H9 (cell line): Measurements from ENCODE around the gene ROBO1. TPM values are rescaled to one million over a fixed set of nuclear protein-coding genes. Genes with fewer than 3 reads are reported as not detected.

ENCODE experiments used
- DNase-seq: peaks from one replicate; pipeline ENCODE4 v3.0.0-alpha.2; 2017
- H2AFZ ChIP-seq: one replicate; pipeline ENCODE4 v1.6.1; 2013; ENCODE audit warnings: mild to moderate bottlenecking, low read length, control low read depth, moderate library complexity
- H2AK5ac ChIP-seq: 2 replicates; pipeline ENCODE4 v1.6.1; 2013; ENCODE audit warnings: low read length, control low read depth, mixed read lengths; ENCODE audit not compliant: insufficient read length
- H2BK120ac ChIP-seq: one replicate; pipeline ENCODE4 v1.6.1; 2013; ENCODE audit warnings: low read depth, mild to moderate bottlenecking, low read length, control low read depth, inconsistent platforms; ENCODE audit not compliant: poor library complexity, severe bottlenecking
- H2BK12ac ChIP-seq: 2 replicates; pipeline ENCODE4 v1.6.1; 2013; ENCODE audit warnings: low read length, control low read depth, mixed read lengths, low read depth; ENCODE audit not compliant: insufficient read length
- H2BK15ac ChIP-seq: 2 replicates; pipeline ENCODE4 v1.6.1; 2013; ENCODE audit warnings: low read depth, low read length, control low read depth
- H2BK20ac ChIP-seq: one replicate; pipeline ENCODE4 v1.6.1; 2013; ENCODE audit warnings: low read depth, mild to moderate bottlenecking, low read length, control low read depth, inconsistent platforms; ENCODE audit not compliant: poor library complexity, severe bottlenecking
- H2BK5ac ChIP-seq: 2 replicates; pipeline ENCODE4 v1.6.1; 2013; ENCODE audit warnings: low read length, control low read depth, mixed read lengths; ENCODE audit not compliant: insufficient read length
- H3K14ac ChIP-seq: 2 replicates; pipeline ENCODE4 v1.6.1; 2013; ENCODE audit warnings: low read length, control low read depth; ENCODE audit not compliant: insufficient read depth
- H3K18ac ChIP-seq: 2 replicates; pipeline ENCODE4 v1.6.1; 2013; ENCODE audit warnings: low read depth, mild to moderate bottlenecking, mixed read lengths, low read length, control low read depth; ENCODE audit not compliant: insufficient read length
- H3K23ac ChIP-seq: 2 replicates; pipeline ENCODE4 v1.6.1; 2013; ENCODE audit warnings: low read length, control low read depth, mixed read lengths, low read depth; ENCODE audit not compliant: insufficient read length
- H3K23me2 ChIP-seq: 2 replicates; pipeline ENCODE4 v1.6.1; 2013; ENCODE audit warnings: low read depth, mild to moderate bottlenecking, mixed read lengths, low read length, control low read depth; ENCODE audit not compliant: insufficient read length, poor library complexity, severe bottlenecking
- H3K27ac ChIP-seq: 2 replicates; pipeline ENCODE4 v1.5.1; 2013; ENCODE audit warnings: low read length, control low read depth, mixed read lengths, low read depth; ENCODE audit not compliant: insufficient read length
- H3K27me3 ChIP-seq: 2 replicates; pipeline ENCODE4 v1.6.1; 2013; ENCODE audit warnings: low read length, control low read depth, inconsistent platforms; ENCODE audit not compliant: insufficient read depth
- H3K4ac ChIP-seq: 2 replicates; pipeline ENCODE4 v1.6.1; 2013; ENCODE audit warnings: low read depth, mild to moderate bottlenecking, control low read depth, inconsistent platforms, low read length, moderate library complexity
- H3K4me1 ChIP-seq: 2 replicates; pipeline ENCODE4 v1.6.1; 2013; ENCODE audit warnings: low read length, control low read depth, inconsistent platforms; ENCODE audit not compliant: insufficient read depth
- H3K4me2 ChIP-seq: 2 replicates; pipeline ENCODE4 v1.6.1; 2013; ENCODE audit warnings: low read length, control low read depth, mixed read lengths; ENCODE audit not compliant: insufficient read length, insufficient read depth
- H3K56ac ChIP-seq: 2 replicates; pipeline ENCODE4 v1.6.1; 2013; ENCODE audit warnings: low read depth, mild to moderate bottlenecking, mixed read lengths, low read length, control low read depth; ENCODE audit not compliant: insufficient read length
- H3K79me1 ChIP-seq: 2 replicates; pipeline ENCODE4 v1.6.1; 2013; ENCODE audit warnings: low read depth, mild to moderate bottlenecking, moderate library complexity, low read length, control low read depth, inconsistent platforms; ENCODE audit not compliant: insufficient read depth, poor library complexity, severe bottlenecking
- H3K79me2 ChIP-seq: 2 replicates; pipeline ENCODE4 v1.6.1; 2013; ENCODE audit warnings: low read length, control low read depth, inconsistent platforms; ENCODE audit not compliant: insufficient read depth
- H3K9ac ChIP-seq: 2 replicates; pipeline ENCODE4 v1.6.1; 2013; ENCODE audit warnings: low read length, control low read depth, mixed read lengths; ENCODE audit not compliant: insufficient read length; ENCODE audit errors: extremely low read depth
- H3K9me3 ChIP-seq: one replicate; pipeline ENCODE4 v1.6.1; 2013; ENCODE audit warnings: low read depth, low read length, inconsistent platforms; ENCODE audit not compliant: control insufficient read depth
- H3T11ph ChIP-seq: one replicate; pipeline ENCODE4 v1.6.1; 2013; ENCODE audit warnings: mild to moderate bottlenecking, low read length, control low read depth, inconsistent platforms
- H4K20me1 ChIP-seq: one replicate; pipeline ENCODE4 v1.6.1; 2013; ENCODE audit not compliant: control insufficient read depth, insufficient read length, insufficient read depth
- H4K5ac ChIP-seq: 2 replicates; pipeline ENCODE4 v1.6.1; 2013; ENCODE audit warnings: low read depth, mild to moderate bottlenecking, mixed read lengths, low read length, control low read depth; ENCODE audit not compliant: insufficient read length
- H4K8ac ChIP-seq: replicated peaks from 2 replicates; pipeline ENCODE4 v1.6.1; 2013; ENCODE audit warnings: low read length, control low read depth, mixed read lengths, low read depth; ENCODE audit not compliant: insufficient read length
- H4K91ac ChIP-seq: 2 replicates; pipeline ENCODE4 v1.6.1; 2013; ENCODE audit warnings: low read depth, mild to moderate bottlenecking, moderate library complexity, mixed read lengths, low read length, control low read depth; ENCODE audit not compliant: insufficient read length
- H3K27ac Mint-ChIP-seq, 3 experiments: 2 replicates in 2 of 3; 3 replicates in 1 of 3; pipeline ENCODE4 v1.8.0; 2020 to 2021; ENCODE audit warnings: mixed read lengths in 3 of 3, mild to moderate bottlenecking in 1 of 3, moderate library complexity in 1 of 3
- H3K27me3 Mint-ChIP-seq: 2 replicates; pipeline ENCODE4 v1.8.0; 2021; ENCODE audit warnings: low read depth, mild to moderate bottlenecking, moderate library complexity, mixed read lengths
- H3K36me3 Mint-ChIP-seq, 3 experiments: 2 replicates in 2 of 3; 3 replicates in 1 of 3; pipeline ENCODE4 v1.8.0; 2020 to 2021; ENCODE audit warnings: low read depth in 3 of 3, mixed read lengths in 3 of 3; ENCODE audit not compliant: insufficient read depth in 1 of 3
- H3K4me1 Mint-ChIP-seq, 2 experiments: 2 replicates each; pipeline ENCODE4 v1.8.0; 2020; ENCODE audit warnings: mixed read lengths in 2 of 2
- H3K4me3 Mint-ChIP-seq, 2 experiments: 2 replicates in 1 of 2; 3 replicates in 1 of 2; pipeline ENCODE4 v1.8.0; 2020 to 2021; ENCODE audit warnings: mild to moderate bottlenecking in 2 of 2, mixed read lengths in 2 of 2, moderate library complexity in 1 of 2
- H3K9me3 Mint-ChIP-seq, 2 experiments: 2 replicates in 1 of 2; 3 replicates in 1 of 2; pipeline ENCODE4 v1.8.0; 2020; ENCODE audit warnings: mild to moderate bottlenecking in 2 of 2, mixed read lengths in 2 of 2, moderate library complexity in 1 of 2
- WGBS: extraction: QIAGEN DNeasy Blood & Tissue Kit; methylation state at CpG from one replicate; pipeline ENCODE4 v1.1.7; 2013; ENCODE audit warnings: missing lambda C conversion rate, low lambda C conversion rate, mixed read lengths; ENCODE audit not compliant: insufficient read length; ENCODE audit errors: extremely low coverage; 5-methylcytosine and 5-hydroxymethylcytosine counted together
- total RNA-seq: library from RNA; stranded (reverse); gene quantifications from 2 replicates; pipeline ENCODE4 v1.2.1, GENCODE V29; 2021
- TF ChIP-seq, protein P1 (sequence below): fragments of 200-600 bp; sonication (generic); conservative IDR thresholded peaks from 3 replicates; pipeline ENCODE4 v1.8.0; 2021; ENCODE audit warnings: antibody characterized with exemption, mild to moderate bottlenecking

The ROBO1 gene
- total RNA-seq, 1 experiment from 2014 or later, result 62.7 TPM

DNA sequence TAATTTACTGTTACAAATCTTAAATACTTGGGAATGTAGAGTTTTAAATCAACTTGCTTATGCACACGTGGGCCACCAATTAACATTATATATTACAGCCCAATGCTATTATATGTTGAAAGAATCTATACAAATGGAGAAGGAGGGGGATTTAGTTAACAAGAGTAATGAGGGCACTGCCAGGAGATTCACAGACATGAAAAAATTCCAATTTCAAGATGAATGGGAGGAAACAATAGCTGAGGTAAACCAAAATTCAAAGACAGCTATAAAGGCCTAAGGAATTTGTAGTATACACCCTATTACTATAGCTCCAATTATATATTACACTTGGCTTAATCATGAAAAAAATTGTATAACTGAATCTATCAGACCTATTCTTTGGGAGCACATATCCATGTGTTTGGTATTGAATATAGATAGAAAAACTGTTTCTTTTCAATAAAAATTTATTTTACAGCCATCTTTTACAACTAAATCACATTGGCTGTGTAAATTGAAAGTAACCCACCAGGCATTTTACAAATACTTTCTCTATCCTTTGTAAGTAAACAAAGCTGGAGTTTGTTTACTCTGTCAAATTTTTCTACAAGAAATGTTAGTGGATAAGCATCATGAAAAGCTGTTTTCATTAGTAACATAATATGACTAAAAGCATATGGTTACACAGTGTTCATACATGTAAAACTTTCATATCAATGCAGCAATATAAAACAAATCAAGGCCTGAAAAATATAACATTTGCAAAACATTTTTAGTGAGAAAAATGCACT is 1045.8 kb downstream of the ROBO1 start:
- TF ChIP-seq, protein P1, sequence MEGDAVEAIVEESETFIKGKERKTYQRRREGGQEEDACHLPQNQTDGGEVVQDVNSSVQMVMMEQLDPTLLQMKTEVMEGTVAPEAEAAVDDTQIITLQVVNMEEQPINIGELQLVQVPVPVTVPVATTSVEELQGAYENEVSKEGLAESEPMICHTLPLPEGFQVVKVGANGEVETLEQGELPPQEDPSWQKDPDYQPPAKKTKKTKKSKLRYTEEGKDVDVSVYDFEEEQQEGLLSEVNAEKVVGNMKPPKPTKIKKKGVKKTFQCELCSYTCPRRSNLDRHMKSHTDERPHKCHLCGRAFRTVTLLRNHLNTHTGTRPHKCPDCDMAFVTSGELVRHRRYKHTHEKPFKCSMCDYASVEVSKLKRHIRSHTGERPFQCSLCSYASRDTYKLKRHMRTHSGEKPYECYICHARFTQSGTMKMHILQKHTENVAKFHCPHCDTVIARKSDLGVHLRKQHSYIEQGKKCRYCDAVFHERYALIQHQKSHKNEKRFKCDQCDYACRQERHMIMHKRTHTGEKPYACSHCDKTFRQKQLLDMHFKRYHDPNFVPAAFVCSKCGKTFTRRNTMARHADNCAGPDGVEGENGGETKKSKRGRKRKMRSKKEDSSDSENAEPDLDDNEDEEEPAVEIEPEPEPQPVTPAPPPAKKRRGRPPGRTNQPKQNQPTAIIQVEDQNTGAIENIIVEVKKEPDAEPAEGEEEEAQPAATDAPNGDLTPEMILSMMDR, result no peak
- no peak overlapping the region for H4K8ac ChIP-seq
- H3K18ac ChIP-seq, result no peak overlapping the region
- H3K27me3 ChIP-seq, result no peaks in the 10 kb centered on the region
- H3K9me3 Mint-ChIP-seq, result no peaks in the 10 kb centered on the region
- no peaks in the 10 kb centered on the region for H3K27me3 Mint-ChIP-seq
- no peak overlapping the region for H4K5ac ChIP-seq
- no peak overlapping the region for H3K23ac ChIP-seq
- no peak overlapping the region for H2BK12ac ChIP-seq
- no peak overlapping the region for H2BK5ac ChIP-seq
- no peaks in the 10 kb centered on the region for H3K9me3 ChIP-seq
- H3K79me1 ChIP-seq, result peaks cover 2% of the 10 kb centered on the region
- no peak overlapping the region for H3K9ac ChIP-seq
- H2BK15ac ChIP-seq, result no peak overlapping the region
- H2BK20ac ChIP-seq, result no peak overlapping the region
- no peaks in the 10 kb centered on the region for H4K20me1 ChIP-seq
- H3K4me2 ChIP-seq, result no peak overlapping the region
- DNase-seq, result no peak
- no peak overlapping the region for H3K56ac ChIP-seq
- H3K27ac ChIP-seq, result no peak overlapping the region
- H3K4me1 ChIP-seq, result no peaks in the 10 kb centered on the region
- no peak overlapping the region for H3T11ph ChIP-seq
- no peak overlapping the region for H3K14ac ChIP-seq
- no peak overlapping the region for H3K4me3 Mint-ChIP-seq
- H3K36me3 Mint-ChIP-seq, result peaks cover 0 to 7% (median 6%) of the 10 kb centered on the region in 3 experiments; a peak in 5 of 7 replicates
- H2AK5ac ChIP-seq, result no peak overlapping the region
- H3K79me2 ChIP-seq, result no peaks in the 10 kb centered on the region
- H4K91ac ChIP-seq, result no peak overlapping the region
- no peaks in the 10 kb centered on the region for H3K23me2 ChIP-seq
- peaks cover 26 to 28% of the 10 kb centered on the region in 2 experiments for H3K4me1 Mint-ChIP-seq
- no peak overlapping the region for H2AFZ ChIP-seq
- H3K27ac Mint-ChIP-seq, result no peak overlapping the region
- H3K4ac ChIP-seq, result no peak overlapping the region
- no peak overlapping the region for H2BK120ac ChIP-seq
- WGBS, result no CpG with 5 or more reads among the region's 1 CpG
